ENCODE results near the gene SLC7A9. TPM values are rescaled to one million over a fixed set of nuclear protein-coding genes. Genes with fewer than 3 reads are reported as not detected.

The SLC7A9 gene
- total and polyA plus RNA-seq, 7 experiments from 2014 or later: 0.24 to 1.1 (median 0.56) TPM; not detected in 2

DNA sequence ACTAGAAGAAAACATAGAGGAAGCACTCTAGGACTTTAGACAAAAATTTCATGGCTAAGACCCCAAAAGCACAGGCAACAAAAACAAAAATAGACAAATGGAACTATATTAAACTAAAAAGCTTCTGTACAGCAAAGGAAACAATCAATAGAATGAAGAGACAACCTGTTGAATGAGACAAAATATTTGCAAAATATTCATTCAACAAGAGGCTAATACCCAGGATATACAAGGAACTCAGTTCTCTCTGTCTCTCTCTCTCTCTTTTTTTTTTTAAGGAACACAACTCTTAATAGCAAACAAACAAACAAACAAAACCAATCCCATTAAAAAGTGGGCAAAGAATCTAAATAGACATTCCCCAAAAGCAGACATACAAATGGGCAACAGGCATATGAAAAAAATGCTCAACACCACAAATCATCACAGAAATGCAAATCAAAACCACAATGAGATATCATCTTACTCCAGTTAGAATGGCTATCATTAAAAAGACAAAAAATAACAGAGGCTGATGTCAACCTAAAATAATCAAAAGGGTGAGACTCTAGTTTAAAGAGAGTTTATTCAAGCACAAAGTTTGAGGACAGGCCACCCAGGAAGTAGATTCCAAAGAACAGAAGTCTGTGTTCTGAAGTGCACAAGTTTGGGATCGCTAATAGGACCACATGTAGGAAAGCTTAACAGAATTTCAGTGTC lies 27.1 kb upstream of the SLC7A9 start:
- Histone ChIP-seq H3K9me3 (ENCODE audit: control insufficient read depth in 2 of 3, low read length in 3 of 3) (peaks cover 0 to 16% (median 5%) of the 10 kb centered on the region in 3 experiments), H3K4me1 (ENCODE audit: control insufficient read depth in 2 of 2, insufficient read depth in 2 of 2, low read length in 2 of 2) (no peaks in the 10 kb centered on the region), H3K4me3 (ENCODE audit: low read length) (no peak overlapping the region), H3K27ac (ENCODE audit: low read depth, low read length) (no peak overlapping the region), H3K36me3 (ENCODE audit: control insufficient read depth in 2 of 3, insufficient read depth in 3 of 3, low read length in 3 of 3) (no peaks in the 10 kb centered on the region), H3K27me3 (ENCODE audit: control insufficient read depth in 2 of 2, insufficient read depth in 2 of 2, low read length in 2 of 2) (no peaks in the 10 kb centered on the region)
- peaks cover 3 to 31% (median 17%) of the 10 kb centered on the region in 11 donors for H3K9me3 Mint-ChIP-seq
- H3K27me3 Mint-ChIP-seq: no peaks in the 10 kb centered on the region
- peaks cover 31 to 67% (median 59%) of the 10 kb centered on the region in 5 donors for H3K36me3 Mint-ChIP-seq
- POLR2A ChIA-PET: no interaction called here
- H3K4me1 Mint-ChIP-seq: peaks cover 0 to 6% (median 0%) of the 10 kb centered on the region in 7 donors
- no peak overlapping the region for H3K4me3 Mint-ChIP-seq
- DNase-seq (no peak), ATAC-seq (no peak)
- intact Hi-C loops (cut with micrococcal nuclease): no loop called here
- CTCF ChIA-PET: no interaction called here
- H3K27ac Mint-ChIP-seq: no peak overlapping the region

GRCh38 chr19:32895384-32895783 lies 25.8 kb upstream of the SLC7A9 start:
- Mint-ChIP-seq H3K9me3 (peaks cover 3 to 37% (median 21%) of the 10 kb centered on the region in 11 donors), H3K27ac (no peak overlapping the region), H3K36me3 (peaks cover 26 to 70% (median 61%) of the 10 kb centered on the region in 5 donors), H3K4me1 (peaks cover 0 to 6% (median 0%) of the 10 kb centered on the region in 7 donors), H3K4me3 (no peak overlapping the region), H3K27me3 (no peaks in the 10 kb centered on the region)
- CTCF ChIA-PET: no interaction called here
- POLR2A ChIA-PET: interaction anchor here (0.6 kb wide), 1 partner anchor 281 kb away, joined by 3 read pairs; no protein-coding TSS in a partner anchor
- Histone ChIP-seq H3K9me3 (ENCODE audit: control insufficient read depth in 2 of 3, low read length in 3 of 3) (peaks cover 0 to 26% (median 5%) of the 10 kb centered on the region in 3 experiments), H3K27me3 (ENCODE audit: control insufficient read depth in 2 of 2, insufficient read depth in 2 of 2, low read length in 2 of 2) (no peaks in the 10 kb centered on the region), H3K4me3 (ENCODE audit: low read length) (no peak overlapping the region), H3K36me3 (ENCODE audit: control insufficient read depth in 2 of 3, insufficient read depth in 3 of 3, low read length in 3 of 3) (no peaks in the 10 kb centered on the region), H3K27ac (ENCODE audit: low read depth, low read length) (no peak overlapping the region), H3K4me1 (ENCODE audit: control insufficient read depth in 2 of 2, insufficient read depth in 2 of 2, low read length in 2 of 2) (no peaks in the 10 kb centered on the region)
- ATAC-seq (no peak), DNase-seq (no peak)
- intact Hi-C loops (cut with micrococcal nuclease): no loop called here

DNA sequence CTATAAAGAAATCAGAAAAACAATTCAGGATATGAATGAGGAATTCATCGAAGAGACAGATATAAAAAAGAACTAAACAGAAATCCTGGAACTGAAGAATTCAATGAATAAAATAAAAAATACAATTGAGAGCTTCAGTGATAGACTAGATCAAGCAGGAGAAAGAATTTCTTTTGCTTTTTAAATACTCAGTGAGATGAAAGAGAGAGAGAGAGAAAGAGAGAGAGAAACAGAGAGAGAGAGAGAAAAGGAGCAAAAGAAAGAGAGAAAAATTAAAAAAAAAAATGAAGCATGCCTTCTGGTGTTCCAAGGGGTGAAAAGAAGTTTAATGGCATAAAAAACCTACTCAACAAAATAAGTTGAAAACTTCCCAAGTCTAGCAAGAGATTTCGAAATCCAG lies 22.0 kb upstream of the SLC7A9 start:
- Mint-ChIP-seq H3K9me3 (peaks cover 3 to 37% (median 21%) of the 10 kb centered on the region in 11 donors), H3K27me3 (no peaks in the 10 kb centered on the region), H3K4me3 (no peak overlapping the region), H3K27ac (no peak overlapping the region), H3K4me1 (peaks cover 0 to 6% (median 0%) of the 10 kb centered on the region in 7 donors), H3K36me3 (peaks cover 19 to 64% (median 43%) of the 10 kb centered on the region in 5 donors)
- ChIA-PET POLR2A (no interaction called here), CTCF (interaction anchor here (1.1 kb wide), 1 partner anchor 36 kb away, joined by 3 read pairs; no protein-coding TSS in a partner anchor)
- H3K27me3 ChIP-seq (ENCODE audit: control insufficient read depth in 2 of 2, insufficient read depth in 2 of 2, low read length in 2 of 2): no peaks in the 10 kb centered on the region
- H3K4me3 ChIP-seq (ENCODE audit: low read length): no peak overlapping the region
- intact Hi-C loops (cut with micrococcal nuclease): no loop called here
- no peaks in the 10 kb centered on the region for H3K36me3 ChIP-seq (ENCODE audit: control insufficient read depth in 2 of 3, insufficient read depth in 3 of 3, low read length in 3 of 3)
- H3K9me3 ChIP-seq (ENCODE audit: control insufficient read depth in 2 of 3, low read length in 3 of 3): peaks cover 0 to 26% (median 5%) of the 10 kb centered on the region in 3 experiments
- DNase-seq (no peak), ATAC-seq (no peak)
- no peaks in the 10 kb centered on the region for H3K4me1 ChIP-seq (ENCODE audit: control insufficient read depth in 2 of 2, insufficient read depth in 2 of 2, low read length in 2 of 2)
- H3K27ac ChIP-seq (ENCODE audit: low read depth, low read length): no peak overlapping the region

DNA sequence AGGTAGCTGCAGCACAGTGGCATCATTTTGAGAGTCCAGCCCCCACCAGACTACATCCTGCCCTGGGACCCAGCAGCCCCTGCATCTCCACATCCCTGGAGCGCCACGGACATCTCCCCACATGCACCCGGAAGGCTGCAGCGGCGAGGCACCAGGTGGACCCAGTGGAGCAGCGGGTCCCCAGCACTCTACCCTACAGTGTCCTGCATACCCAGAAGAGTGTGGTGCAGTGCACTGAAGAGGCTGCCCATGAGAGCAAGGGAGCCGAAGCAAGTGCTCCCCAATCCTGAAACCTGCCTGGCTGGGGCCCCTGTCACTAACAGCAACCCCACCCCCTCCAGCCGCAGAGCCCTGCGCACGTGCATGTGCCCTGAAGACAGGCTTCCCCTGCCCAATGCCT lies 21.3 kb upstream of the SLC7A9 start:
- Mint-ChIP-seq H3K9me3 (peaks cover 3 to 37% (median 21%) of the 10 kb centered on the region in 11 donors), H3K4me3 (no peak overlapping the region), H3K36me3 (peaks cover 19 to 63% (median 41%) of the 10 kb centered on the region in 5 donors), H3K27me3 (no peaks in the 10 kb centered on the region), H3K4me1 (peaks cover 0 to 6% (median 0%) of the 10 kb centered on the region in 7 donors), H3K27ac (no peak overlapping the region)
- Histone ChIP-seq H3K36me3 (ENCODE audit: control insufficient read depth in 2 of 3, insufficient read depth in 3 of 3, low read length in 3 of 3) (no peaks in the 10 kb centered on the region), H3K27ac (ENCODE audit: low read depth, low read length) (no peak overlapping the region), H3K4me1 (ENCODE audit: control insufficient read depth in 2 of 2, insufficient read depth in 2 of 2, low read length in 2 of 2) (no peaks in the 10 kb centered on the region), H3K9me3 (ENCODE audit: control insufficient read depth in 2 of 3, low read length in 3 of 3) (peaks cover 0 to 26% (median 5%) of the 10 kb centered on the region in 3 experiments), H3K4me3 (ENCODE audit: low read length) (no peak overlapping the region), H3K27me3 (ENCODE audit: control insufficient read depth in 2 of 2, insufficient read depth in 2 of 2, low read length in 2 of 2) (no peaks in the 10 kb centered on the region)
- POLR2A ChIA-PET: no interaction called here
- intact Hi-C loops (cut with micrococcal nuclease): no loop called here
- CTCF ChIA-PET: no interaction called here
- ATAC-seq (no peak), DNase-seq (no peak)

GRCh38 chr19:32890326-32890725 lies 20.8 kb upstream of the SLC7A9 start:
- POLR2A ChIA-PET: no interaction called here
- Histone ChIP-seq H3K9me3 (ENCODE audit: control insufficient read depth in 2 of 3, low read length in 3 of 3) (peaks cover 0 to 26% (median 5%) of the 10 kb centered on the region in 3 experiments), H3K27me3 (ENCODE audit: control insufficient read depth in 2 of 2, insufficient read depth in 2 of 2, low read length in 2 of 2) (no peaks in the 10 kb centered on the region), H3K4me3 (ENCODE audit: low read length) (no peak overlapping the region), H3K36me3 (ENCODE audit: control insufficient read depth in 2 of 3, insufficient read depth in 3 of 3, low read length in 3 of 3) (no peaks in the 10 kb centered on the region), H3K27ac (ENCODE audit: low read depth, low read length) (no peak overlapping the region), H3K4me1 (ENCODE audit: control insufficient read depth in 2 of 2, insufficient read depth in 2 of 2, low read length in 2 of 2) (no peaks in the 10 kb centered on the region)
- no peak overlapping the region for H3K4me3 Mint-ChIP-seq
- H3K27ac Mint-ChIP-seq: no peak overlapping the region
- no peaks in the 10 kb centered on the region for H3K27me3 Mint-ChIP-seq
- ATAC-seq: no peak
- CTCF ChIA-PET: no interaction called here
- intact Hi-C loops (cut with micrococcal nuclease): no loop called here
- peaks cover 19 to 62% (median 45%) of the 10 kb centered on the region in 5 donors for H3K36me3 Mint-ChIP-seq
- H3K4me1 Mint-ChIP-seq: peaks cover 0 to 3% (median 0%) of the 10 kb centered on the region in 7 donors
- peaks cover 3 to 37% (median 21%) of the 10 kb centered on the region in 11 donors for H3K9me3 Mint-ChIP-seq
- no peak for DNase-seq

GRCh38 chr19:32889137-32889934 lies 19.8 kb upstream of the SLC7A9 start:
- Histone ChIP-seq H3K36me3 (ENCODE audit: control insufficient read depth in 2 of 3, insufficient read depth in 3 of 3, low read length in 3 of 3) (no peaks in the 10 kb centered on the region), H3K27ac (ENCODE audit: low read depth, low read length) (no peak overlapping the region), H3K4me1 (ENCODE audit: control insufficient read depth in 2 of 2, insufficient read depth in 2 of 2, low read length in 2 of 2) (no peaks in the 10 kb centered on the region), H3K4me3 (ENCODE audit: low read length) (no peak overlapping the region), H3K9me3 (ENCODE audit: control insufficient read depth in 2 of 3, low read length in 3 of 3) (peaks cover 0 to 26% (median 5%) of the 10 kb centered on the region in 3 experiments), H3K27me3 (ENCODE audit: control insufficient read depth in 2 of 2, insufficient read depth in 2 of 2, low read length in 2 of 2) (no peaks in the 10 kb centered on the region)
- Mint-ChIP-seq H3K36me3 (peaks cover 10 to 56% (median 36%) of the 10 kb centered on the region in 5 donors), H3K27me3 (no peaks in the 10 kb centered on the region), H3K4me1 (no peaks in the 10 kb centered on the region), H3K9me3 (peaks cover 3 to 31% (median 21%) of the 10 kb centered on the region in 11 donors), H3K4me3 (no peak overlapping the region), H3K27ac (no peak overlapping the region)
- DNase-seq: no peak
- intact Hi-C loops (cut with micrococcal nuclease): loop anchor here in 1 of 2 donors (10.0 kb wide), 1 partner anchor 95 kb away; no protein-coding TSS in a partner anchor
- ChIA-PET POLR2A (interaction anchor here (1.0 kb wide), 1 partner anchor 138 kb away, joined by 4 read pairs; no protein-coding TSS in a partner anchor), CTCF (no interaction called here)
- no peak for ATAC-seq

Measured in naive thymus-derived CD4-positive, alpha-beta T cell (primary cell).